ENCODE data around the gene PFKFB2.
"Not testable (repeated sequence)": the region's sequence is repeated elsewhere in the genome, so short reads cannot be mapped to it uniquely, and the experiment has no call there.

Gene PFKFB2

DNA sequence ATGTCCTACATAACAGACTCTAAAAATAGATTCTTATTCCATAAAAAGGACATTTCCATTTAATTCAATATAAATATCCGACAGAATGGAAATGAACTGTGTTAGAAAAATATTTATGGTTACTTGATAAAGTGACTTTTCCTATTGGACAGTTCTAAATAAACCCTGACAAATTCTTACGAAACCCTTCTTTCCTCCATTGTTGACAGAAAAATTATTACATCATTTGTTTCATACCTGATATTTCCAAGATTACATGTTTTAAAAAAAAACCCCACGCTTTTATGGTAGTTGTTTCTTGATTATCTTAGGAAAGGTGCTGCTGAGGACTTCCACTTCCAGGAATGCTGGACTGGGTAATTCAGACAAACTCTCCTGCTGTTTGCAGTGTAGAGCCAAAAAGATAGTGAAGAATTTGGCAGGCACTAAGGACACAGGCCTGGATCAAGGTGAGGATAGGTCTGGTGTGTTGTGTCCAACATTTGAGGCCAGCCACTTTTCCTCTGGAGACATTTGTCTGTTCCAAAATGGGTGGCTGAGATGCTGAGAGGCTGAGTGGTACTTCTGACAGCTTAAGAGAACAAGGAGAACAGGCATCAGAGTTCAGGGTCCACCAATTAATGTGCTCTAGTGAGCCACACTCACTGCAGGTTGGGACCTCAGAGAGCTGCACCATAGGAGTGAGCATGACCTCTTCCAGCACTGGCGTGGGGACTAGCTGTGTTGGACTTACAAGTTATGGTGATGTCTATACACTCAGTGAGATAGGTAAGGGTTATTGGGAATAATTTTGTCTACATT lies 13.5 kb upstream of the PFKFB2 start:
- DNase-seq (ENCODE audit: low read depth): no peak

GRCh38 chr1:207040181-207040533 lies 12.9 kb upstream of the PFKFB2 start:
- no peak for DNase-seq (ENCODE audit: low read depth)

GRCh38 chr1:207041397-207041796 lies 11.7 kb upstream of the PFKFB2 start:
- DNase-seq (ENCODE audit: low read depth): not testable (repeated sequence)

DNA sequence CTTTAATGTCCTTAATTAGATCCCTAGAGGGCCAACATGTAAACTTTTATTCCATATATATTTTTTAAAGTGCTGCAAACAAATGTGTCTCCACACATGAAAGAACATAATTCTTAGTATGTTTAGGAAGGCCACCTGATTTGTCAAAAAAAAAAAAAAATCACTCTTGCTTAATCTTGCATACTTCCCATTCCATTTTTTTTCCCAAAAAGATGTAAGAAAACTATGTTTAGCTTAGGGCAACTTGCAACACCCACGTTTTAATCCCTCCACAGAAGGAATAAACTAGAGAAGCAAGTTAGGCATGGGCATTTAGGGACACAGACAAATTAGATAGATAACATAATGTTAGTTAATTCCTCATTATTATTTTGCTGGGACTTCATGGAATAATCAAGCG lies 7.6 kb upstream of the PFKFB2 start:
- DNase-seq (ENCODE audit: low read depth): no peak

DNA sequence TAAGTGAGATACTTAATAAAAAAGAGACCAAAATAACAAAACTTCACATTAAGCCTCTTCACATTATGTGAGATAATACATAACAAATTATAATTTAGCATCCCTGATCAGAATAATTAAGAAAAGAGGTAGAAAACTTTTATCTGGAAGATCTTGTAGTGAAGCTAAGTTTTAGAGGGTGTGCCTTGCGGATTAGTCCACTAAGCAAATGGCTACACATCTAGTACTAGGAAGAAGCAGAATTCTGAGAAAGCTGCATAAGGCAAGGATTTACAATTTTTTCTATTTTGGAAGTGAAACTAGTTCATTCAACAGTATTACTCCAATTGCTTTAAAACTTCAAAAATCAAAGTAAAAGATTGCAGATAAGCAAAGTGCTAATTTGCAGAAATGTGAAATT lies 5.6 kb upstream of the PFKFB2 start:
- DNase-seq (ENCODE audit: low read depth): no peak

DNA sequence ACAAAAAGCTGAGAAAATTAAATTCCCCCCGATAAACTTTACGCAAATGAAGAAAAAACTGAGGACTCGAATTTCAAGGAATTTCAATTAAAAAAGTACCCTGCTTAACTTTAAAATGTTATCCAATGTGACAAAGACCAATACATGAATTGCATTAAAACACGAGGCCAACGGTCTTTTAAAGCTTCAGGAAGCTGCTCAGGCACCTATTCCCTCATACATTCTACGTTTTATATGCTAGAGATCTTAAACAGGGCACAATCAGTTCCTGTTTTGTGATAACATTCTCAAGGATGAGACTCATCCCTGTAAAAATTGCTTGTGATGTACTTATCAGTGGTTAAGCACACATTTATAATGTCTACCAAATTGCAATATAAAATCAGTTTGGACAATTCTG lies 5.0 kb upstream of the PFKFB2 start:
- no peak for DNase-seq (ENCODE audit: low read depth)

DNA sequence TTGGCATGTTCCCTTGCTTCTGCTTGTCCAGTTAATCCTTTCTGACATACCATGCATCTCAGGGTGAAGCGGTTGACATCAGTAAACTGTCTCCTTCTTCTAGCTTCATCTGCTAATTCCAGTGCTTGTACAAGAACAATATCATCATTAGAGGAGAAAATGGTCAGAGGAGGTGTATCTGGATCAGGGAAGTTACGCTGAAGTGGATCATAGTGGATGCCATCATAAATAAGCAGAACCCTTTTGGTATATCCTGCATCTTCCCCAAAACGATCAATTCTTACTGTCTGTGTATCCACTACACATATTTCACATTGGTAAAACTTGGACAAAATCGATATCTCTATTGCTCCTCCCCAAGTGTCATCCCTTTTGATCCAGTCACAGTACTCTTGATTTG lies 4.0 kb upstream of the PFKFB2 start:
- no peak for DNase-seq (ENCODE audit: low read depth)

DNA sequence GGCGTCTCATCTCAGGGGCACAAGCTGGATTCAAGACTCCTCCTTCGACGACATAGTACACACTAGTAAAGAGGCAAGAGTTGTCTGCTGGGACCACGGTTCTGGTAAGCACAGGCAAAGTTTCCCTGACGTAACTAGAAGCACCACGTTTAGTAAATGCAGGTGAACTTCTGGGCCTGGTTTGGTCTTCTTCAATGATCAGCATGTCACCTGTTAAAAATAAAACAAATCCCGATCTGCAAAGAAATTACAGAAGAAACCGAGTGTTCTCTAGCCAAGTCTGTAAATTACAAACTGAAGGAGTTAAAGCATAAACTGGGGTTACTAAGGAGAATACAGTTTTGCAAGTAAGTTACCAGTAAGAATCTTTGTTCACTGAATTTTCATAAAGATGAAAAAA lies 3.6 kb upstream of the PFKFB2 start:
- no peak for DNase-seq (ENCODE audit: low read depth)

DNA sequence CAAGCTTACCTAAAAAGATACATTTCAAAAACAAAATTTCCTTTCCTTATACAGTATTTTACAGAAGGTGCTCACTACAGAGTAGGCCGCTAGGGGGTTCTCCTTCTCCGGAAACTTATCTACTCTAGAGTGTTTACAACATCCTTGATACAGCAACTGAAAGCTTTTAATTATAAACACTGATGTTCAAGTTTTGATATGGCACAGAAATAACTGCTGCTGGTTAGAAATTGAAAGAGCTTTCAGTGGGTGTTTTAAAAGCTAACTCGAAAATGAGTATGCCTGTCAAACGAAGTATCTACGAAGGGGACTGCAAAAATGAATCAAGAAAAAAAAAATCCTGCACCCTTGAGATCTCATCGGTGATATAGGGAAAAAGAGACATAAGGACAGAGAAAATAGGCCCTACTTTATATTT lies 3.1 kb upstream of the PFKFB2 start:
- DNase-seq (ENCODE audit: low read depth): peak; percentile 27

DNA sequence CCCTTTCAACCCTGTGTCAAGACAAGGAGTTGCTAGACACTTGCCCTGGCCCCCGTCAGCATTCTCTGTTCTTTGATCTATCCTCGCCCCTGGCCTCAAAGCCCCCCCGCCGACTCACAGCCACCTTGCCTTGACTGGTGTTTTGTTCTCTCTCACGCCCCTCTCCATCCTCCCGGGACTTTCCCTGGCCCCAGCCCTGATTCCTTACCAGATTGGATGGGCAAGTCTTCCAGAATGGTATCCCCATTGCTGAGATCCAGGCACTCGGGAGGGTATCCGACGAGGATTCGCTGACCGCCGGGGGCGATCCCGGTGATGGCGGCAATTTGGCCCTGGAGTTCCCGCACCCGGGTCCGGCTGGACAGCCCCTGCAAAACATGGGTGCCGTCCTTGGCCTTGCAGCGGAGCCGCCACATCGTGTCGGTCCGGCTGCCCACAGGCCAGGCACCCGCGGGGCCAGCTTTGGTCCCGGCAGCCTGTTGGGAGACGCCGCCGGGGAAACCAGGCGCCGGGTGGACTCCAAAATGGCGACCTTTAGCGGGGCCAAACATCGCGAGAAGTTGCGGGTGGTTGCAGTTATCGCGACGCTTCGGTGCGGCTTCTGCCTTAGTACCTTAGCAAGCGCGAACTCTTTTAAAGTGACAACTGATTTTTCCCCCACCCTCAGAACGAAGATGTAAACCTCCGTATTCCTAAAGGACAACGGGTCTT lies 2.4 kb upstream of the PFKFB2 start:
- DNase-seq (ENCODE audit: low read depth): peak; percentile 79

- DNase-seq (ENCODE audit: low read depth): no peak
Measured at GRCh38 chr1:207051191-207051943, 1.7 kb upstream of the PFKFB2 start, which contains the start of gene YOD1. YOD1 (minus strand) TSS chr1:207051208; CDS start chr1:207051030, 178 bp downstream.

DNA sequence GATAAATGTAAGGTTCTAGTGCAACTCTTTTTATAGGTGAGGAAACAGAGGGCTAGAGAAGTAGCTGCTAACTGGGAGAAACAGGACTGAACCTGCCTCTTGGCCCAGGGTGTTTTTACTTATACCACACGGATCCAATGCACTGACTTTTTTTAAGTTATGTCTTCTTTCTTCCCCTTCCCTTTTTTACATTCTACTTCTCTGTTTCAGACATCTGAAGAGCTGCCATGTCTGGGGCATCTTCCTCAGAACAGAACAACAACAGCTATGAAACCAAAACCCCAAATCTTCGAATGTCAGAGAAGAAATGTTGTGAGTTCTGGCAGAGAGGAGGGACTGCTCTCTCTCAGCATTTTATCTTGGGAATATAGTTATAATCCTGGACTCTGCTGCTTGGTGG lies 1.4 kb downstream of the PFKFB2 start:
- DNase-seq (ENCODE audit: low read depth): no peak

GRCh38 chr1:207055386-207056001 lies 2.4 kb downstream of the PFKFB2 start:
- DNase-seq (ENCODE audit: low read depth): no peak

DNA sequence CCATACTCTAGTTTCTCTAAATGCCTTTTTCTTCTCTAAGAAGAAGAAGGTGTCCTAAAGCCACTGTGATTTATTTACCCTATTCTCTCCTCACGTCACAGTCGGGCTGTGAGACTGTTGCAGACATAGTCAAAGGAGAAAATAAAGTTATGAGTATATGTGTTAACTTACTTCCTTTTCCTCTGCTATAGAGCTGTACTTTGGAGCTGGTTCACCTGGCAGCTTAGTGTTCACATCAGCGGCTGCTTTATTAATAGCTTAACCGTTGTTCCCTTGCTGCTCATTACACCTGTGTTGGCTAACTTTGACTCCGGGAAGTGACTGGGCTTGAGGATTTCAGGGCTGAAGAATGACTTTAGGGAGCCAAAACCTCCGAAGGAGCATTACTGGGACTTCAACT lies 3.6 kb downstream of the PFKFB2 start:
- DNase-seq (ENCODE audit: low read depth): no peak

DNA sequence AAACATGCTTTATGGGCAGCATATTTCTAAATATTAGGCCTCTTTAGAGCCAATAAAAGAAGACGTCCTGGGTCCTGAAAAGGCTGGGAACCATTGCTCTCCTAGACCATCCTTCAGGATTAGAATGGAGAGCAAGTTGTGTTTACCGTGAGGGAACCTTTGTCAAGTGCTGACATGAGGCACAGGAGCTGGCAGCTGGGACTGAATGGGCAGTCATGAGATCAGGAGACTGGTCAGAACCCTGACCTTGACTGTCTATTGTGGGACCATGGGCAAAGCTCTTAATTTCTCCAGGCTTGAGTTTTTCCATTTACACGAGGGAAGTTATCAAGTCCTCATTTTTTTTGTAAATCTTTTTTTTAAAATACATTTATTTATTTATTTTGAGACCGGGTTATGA lies 5.2 kb downstream of the PFKFB2 start:
- no peak for DNase-seq (ENCODE audit: low read depth)

GRCh38 chr1:207058878-207059867 lies 6.1 kb downstream of the PFKFB2 start:
- DNase-seq (ENCODE audit: low read depth): no peak

GRCh38 chr1:207059881-207060280 lies 6.8 kb downstream of the PFKFB2 start:
- no peak for DNase-seq (ENCODE audit: low read depth)

GRCh38 chr1:207060596-207060995 lies 7.5 kb downstream of the PFKFB2 start:
- DNase-seq (ENCODE audit: low read depth): no peak

DNA sequence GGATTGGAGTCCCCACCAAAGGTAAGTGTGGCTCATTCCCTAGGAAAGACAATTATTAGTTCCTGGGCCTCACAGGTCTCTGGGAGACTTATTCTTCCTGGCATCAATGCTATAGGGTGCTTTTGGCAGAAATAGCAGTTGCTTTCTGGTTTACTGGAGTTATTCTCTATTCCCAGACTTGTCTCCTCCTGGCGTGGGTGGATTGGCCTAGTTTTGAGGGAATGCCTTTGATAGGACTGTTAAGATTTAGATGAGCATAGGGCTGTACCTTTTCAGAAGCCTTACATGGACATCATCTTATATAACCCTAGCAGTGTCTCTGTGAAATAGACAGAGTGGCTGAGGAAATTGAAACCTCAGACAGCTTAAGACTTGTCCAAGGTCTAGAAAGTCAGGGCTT lies 9.0 kb downstream of the PFKFB2 start:
- DNase-seq (ENCODE audit: low read depth): no peak

DNA sequence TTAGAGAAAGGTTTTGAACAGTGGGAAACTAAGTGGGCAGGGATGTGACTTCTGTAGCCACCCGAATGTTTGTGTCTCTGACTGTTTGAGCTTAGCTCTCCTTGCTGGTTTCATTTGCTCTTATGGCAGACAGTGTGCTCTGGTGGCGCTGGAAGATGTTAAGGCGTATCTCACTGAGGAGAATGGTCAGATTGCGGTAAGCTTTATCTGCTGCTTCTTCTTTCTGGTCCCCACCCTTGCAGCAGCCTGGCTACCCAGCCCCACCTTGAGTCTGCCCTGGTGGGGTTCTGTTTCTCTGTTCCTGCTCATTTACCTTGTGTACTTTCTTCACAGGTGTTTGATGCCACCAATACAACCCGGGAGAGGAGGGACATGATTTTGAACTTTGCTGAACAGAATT lies 9.9 kb downstream of the PFKFB2 start:
- DNase-seq (ENCODE audit: low read depth): no peak

GRCh38 chr1:207064561-207064960 lies 11.5 kb downstream of the PFKFB2 start:
- no peak for DNase-seq (ENCODE audit: low read depth)

Measured in stimulated activated CD8-positive, alpha-beta memory T cell treated with anti-CD3 and anti-CD28 coated beads, Interleukin-12 subunit alpha, Interleukin-12 subunit beta, amount 100 ng/mL, for 1 hour (primary cell).